K562 (cell line): ENCODE results near the gene ADAMTS6. TPM values are rescaled to one million over a fixed set of nuclear protein-coding genes. Genes with fewer than 3 reads are reported as not detected.

Experiments used
- ATAC-seq: fragments of 200-7000 bp; cut with Tn5 transposase; 3 replicates; pipeline ENCODE4 v1.9.1; 2020; ENCODE audit warnings: moderate library complexity
- BruUV-seq: library from RNA; stranded (reverse); fragments of 400-500 nt; replicated peaks from 2 replicates; lab custom pipeline; 2021; lab: Mats Ljungman, UMichigan
- CTCF ChIA-PET: fragments of 300-600 bp; formaldehyde crosslinking; extraction: SDS; loops from one replicate; lab custom pipeline; 2021; ENCODE audit warnings: low intra/inter-chr PET ratio; lab: Yijun Ruan, JAX
- POLR2A ChIA-PET: fragments of 300-600, 350-650 bp; sonication (Branson Sonifier 250); formaldehyde crosslinking; extraction: SDS; loops from one replicate; lab custom pipeline; 2021; ENCODE audit warnings: antibody characterized with exemption, inconsistent platforms; lab: Yijun Ruan, JAX
- DNase-seq, 4 experiments: peaks; one replicate each; pipeline versions ENCODE4 v3.0.0 to v3.0.0-alpha.2; 2011 to 2018; ENCODE audit warnings: low spot score in 3 of 4, mixed read lengths in 3 of 4; ENCODE audit errors: extremely low read depth in 1 of 4
- FAIRE-seq: peaks from 2 replicates; lab custom pipeline; 2011; peaks lifted over from hg19 to GRCh38; lab: Jason Lieb, UNC
- H2AFZ ChIP-seq: 2 replicates; pipeline ENCODE4 v1.6.0; 2011; ENCODE audit warnings: low read depth, low read length, control low read depth, inconsistent platforms
- H3K27ac ChIP-seq: fragments of 200-600 bp; 3 replicates; pipeline ENCODE4 v1.8.0; 2011; ENCODE audit warnings: low read depth, mild to moderate bottlenecking, control low read depth, inconsistent platforms, low read length, moderate library complexity, mixed read lengths; ENCODE audit errors: extremely low read depth
- H3K27me3 ChIP-seq, 2 experiments: fragments of 300-600 bp in 1 of 2; 2 replicates in 1 of 2; 3 replicates in 1 of 2; pipeline versions ENCODE4 v1.6.0 to v1.8.0; 2011; ENCODE audit warnings: inconsistent platforms in 2 of 2, low read length in 2 of 2, mild to moderate bottlenecking in 1 of 2, mixed read lengths in 1 of 2, moderate library complexity in 1 of 2; ENCODE audit not compliant: control insufficient read depth in 2 of 2, insufficient read depth in 2 of 2
- H3K36me3 ChIP-seq: fragments of 300-600 bp; 3 replicates; pipeline ENCODE4 v1.8.0; 2011; ENCODE audit warnings: mild to moderate bottlenecking, low read length, inconsistent platforms; ENCODE audit not compliant: control insufficient read depth, insufficient read depth
- H3K4me1 ChIP-seq, 2 experiments: fragments of 200-600 bp in 1 of 2; replicated peaks in 1 of 2; 2 replicates in 1 of 2; 3 replicates in 1 of 2; pipeline versions ENCODE4 v1.5.1 to v1.8.0; 2011; ENCODE audit warnings: inconsistent platforms in 2 of 2, low read length in 2 of 2, mild to moderate bottlenecking in 1 of 2, mixed read lengths in 1 of 2, moderate library complexity in 1 of 2; ENCODE audit not compliant: control insufficient read depth in 2 of 2, insufficient read depth in 2 of 2
- H3K4me2 ChIP-seq: 2 replicates; pipeline ENCODE4 v1.6.1; 2011; ENCODE audit warnings: low read length, control low read depth, inconsistent platforms, mixed read lengths; ENCODE audit not compliant: insufficient read depth
- H3K4me3 ChIP-seq: fragments of 200-600 bp; sonication (generic), shearing (Covaris generic); 2 replicates; pipeline ENCODE4 v1.5.1; 2016; ENCODE audit warnings: control low read depth, inconsistent platforms
- H3K79me2 ChIP-seq: fragments of 200-600 bp; 3 replicates; pipeline ENCODE4 v1.8.0; 2011; ENCODE audit warnings: low read length, inconsistent platforms; ENCODE audit not compliant: control insufficient read depth, insufficient read depth
- H3K9ac ChIP-seq, 2 experiments: 2 replicates each; pipeline versions ENCODE4 v1.6.0 to v1.6.1; 2011; ENCODE audit warnings: low read depth in 2 of 2, low read length in 2 of 2, control low read depth in 1 of 2, inconsistent platforms in 1 of 2, mild to moderate bottlenecking in 1 of 2, mixed read lengths in 1 of 2; ENCODE audit not compliant: insufficient read depth in 1 of 2
- H3K9me1 ChIP-seq: one replicate; pipeline ENCODE4 v1.6.0; 2011; ENCODE audit warnings: inconsistent platforms, mild to moderate bottlenecking, low read length, moderate library complexity; ENCODE audit not compliant: control insufficient read depth, insufficient read depth
- H3K9me3 ChIP-seq: replicated peaks from 2 replicates; pipeline ENCODE4 v1.5.1; 2011; ENCODE audit warnings: low read depth, low read length, inconsistent platforms; ENCODE audit not compliant: control insufficient read depth, insufficient read depth
- H4K20me1 ChIP-seq: replicated peaks from 2 replicates; pipeline ENCODE4 v1.6.1; 2011; ENCODE audit warnings: low read length, inconsistent platforms, mixed read lengths; ENCODE audit not compliant: control insufficient read depth, insufficient read depth
- WGBS: fragments of 100-300 bp; shearing (Covaris generic); methylation state at CpG from one replicate; pipeline ENCODE4 v1.1.6; 2016; ENCODE audit warnings: low coverage, mixed read lengths; ENCODE audit not compliant: insufficient coverage; ENCODE audit errors: missing lambda C conversion rate; 5-methylcytosine and 5-hydroxymethylcytosine counted together
- in situ Hi-C: fragments of 300-500 bp; cut with MboI; formaldehyde crosslinking; loops from 4 replicates; pipeline ENCODE4 v1.15.0; 2018; ENCODE audit warnings: inconsistent platforms, mixed read lengths
- intact Hi-C: fragments of 100-400 bp; cut with micrococcal nuclease; formaldehyde crosslinking; loops from 2 replicates; pipeline ENCODE4 v1.14.2; 2022
- polyA plus RNA-seq, 8 experiments: library from polyadenylated mRNA; depleted of rRNA in 4 of 8; stranded (reverse) in 5 of 8; unstranded in 3 of 8; fragments of >200 nt; fragmentation: Nextera tagmentation in 2 of 8; fragmentation: Illumina TruSeq in 1 of 8; extraction: Ambion mirVana in 2 of 8; extraction: Trizol in 1 of 8; gene quantifications; 2 replicates each; pipeline versions ENCODE4 v1.2.1 to v1.2.3, GENCODE V29; 2011 to 2014; ENCODE audit warnings: inconsistent platforms in 1 of 8, missing spikeins in 1 of 8
- total RNA-seq, 7 experiments: library from RNA; depleted of rRNA in 6 of 7; stranded (reverse); fragments of >200 nt in 6 of 7; fragmentation: Illumina TruSeq in 2 of 7; extraction: Trizol in 2 of 7; gene quantifications; 2 replicates each; pipeline versions ENCODE4 v1.2.1 to v1.2.3, GENCODE V29; 2011 to 2021; ENCODE audit warnings: low replicate concordance in 1 of 7
- TF ChIP-seq, protein P1 (sequence below): fragments of 450-650 bp; IDR thresholded peaks from 2 replicates; pipeline ENCODE4 v1.6.1; 2017; ENCODE audit warnings: antibody characterized with exemption, mild to moderate bottlenecking

Gene ADAMTS6
- total and polyA plus RNA-seq, 9 of the 15 experiments (the other 6 are each of a cell fraction or from before 2014, with no cell fraction given) = 0.57 to 5.3 (median 1.5) TPM

DNA sequence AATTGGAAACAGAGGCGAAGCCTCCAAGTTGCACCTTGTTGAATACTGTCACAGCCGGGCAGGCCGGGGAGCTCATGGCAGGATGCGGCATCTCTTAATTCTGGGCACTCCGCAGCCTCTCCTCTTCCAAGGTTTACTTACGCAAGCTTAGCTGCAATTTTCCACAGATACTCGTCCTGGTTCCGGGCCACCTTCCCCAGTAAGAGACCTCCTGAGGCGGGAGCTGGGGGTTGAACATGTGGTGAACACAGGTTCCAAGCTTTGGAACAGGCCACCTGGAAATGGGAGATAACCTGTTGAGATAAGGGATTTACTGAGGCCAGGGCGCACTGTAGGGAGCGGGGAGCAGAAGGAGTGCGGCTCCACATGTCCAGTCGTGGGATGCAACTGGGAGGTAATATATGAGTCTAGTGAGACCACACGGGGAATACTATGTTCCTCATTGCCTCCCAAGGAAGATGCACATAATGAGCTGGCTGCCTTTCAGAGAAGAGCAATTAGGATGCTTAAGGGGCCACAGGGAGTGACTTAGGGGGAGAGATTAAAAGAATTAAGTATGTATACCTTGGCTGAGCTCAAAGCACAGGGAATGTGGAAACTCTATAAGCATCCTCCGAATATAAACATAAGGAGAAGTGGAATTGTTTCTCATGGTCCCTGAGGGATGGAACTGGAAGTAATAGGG lies 377.8 kb downstream of the ADAMTS6 start:
- TF ChIP-seq, protein P1, sequence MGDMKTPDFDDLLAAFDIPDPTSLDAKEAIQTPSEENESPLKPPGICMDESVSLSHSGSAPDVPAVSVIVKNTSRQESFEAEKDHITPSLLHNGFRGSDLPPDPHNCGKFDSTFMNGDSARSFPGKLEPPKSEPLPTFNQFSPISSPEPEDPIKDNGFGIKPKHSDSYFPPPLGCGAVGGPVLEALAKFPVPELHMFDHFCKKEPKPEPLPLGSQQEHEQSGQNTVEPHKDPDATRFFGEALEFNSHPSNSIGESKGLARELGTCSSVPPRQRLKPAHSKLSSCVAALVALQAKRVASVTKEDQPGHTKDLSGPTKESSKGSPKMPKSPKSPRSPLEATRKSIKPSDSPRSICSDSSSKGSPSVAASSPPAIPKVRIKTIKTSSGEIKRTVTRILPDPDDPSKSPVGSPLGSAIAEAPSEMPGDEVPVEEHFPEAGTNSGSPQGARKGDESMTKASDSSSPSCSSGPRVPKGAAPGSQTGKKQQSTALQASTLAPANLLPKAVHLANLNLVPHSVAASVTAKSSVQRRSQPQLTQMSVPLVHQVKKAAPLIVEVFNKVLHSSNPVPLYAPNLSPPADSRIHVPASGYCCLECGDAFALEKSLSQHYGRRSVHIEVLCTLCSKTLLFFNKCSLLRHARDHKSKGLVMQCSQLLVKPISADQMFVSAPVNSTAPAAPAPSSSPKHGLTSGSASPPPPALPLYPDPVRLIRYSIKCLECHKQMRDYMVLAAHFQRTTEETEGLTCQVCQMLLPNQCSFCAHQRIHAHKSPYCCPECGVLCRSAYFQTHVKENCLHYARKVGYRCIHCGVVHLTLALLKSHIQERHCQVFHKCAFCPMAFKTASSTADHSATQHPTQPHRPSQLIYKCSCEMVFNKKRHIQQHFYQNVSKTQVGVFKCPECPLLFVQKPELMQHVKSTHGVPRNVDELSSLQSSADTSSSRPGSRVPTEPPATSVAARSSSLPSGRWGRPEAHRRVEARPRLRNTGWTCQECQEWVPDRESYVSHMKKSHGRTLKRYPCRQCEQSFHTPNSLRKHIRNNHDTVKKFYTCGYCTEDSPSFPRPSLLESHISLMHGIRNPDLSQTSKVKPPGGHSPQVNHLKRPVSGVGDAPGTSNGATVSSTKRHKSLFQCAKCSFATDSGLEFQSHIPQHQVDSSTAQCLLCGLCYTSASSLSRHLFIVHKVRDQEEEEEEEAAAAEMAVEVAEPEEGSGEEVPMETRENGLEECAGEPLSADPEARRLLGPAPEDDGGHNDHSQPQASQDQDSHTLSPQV = no peak
- TF ChIP-seq, all 486 proteins: peak for 0
- no peak for DNase-seq
- intact Hi-C loops = no loop called here
- ATAC-seq = no peak
- peaks cover 9% of the 10 kb centered on the region in 2 experiments; a peak in 4 of 5 replicates for H3K4me1 ChIP-seq
- H3K9me3 ChIP-seq = no peaks in the 10 kb centered on the region
- ChIA-PET POLR2A (interaction anchor here (1.1 to 1.6 kb wide), 3 partner anchors 10 to 35 kb away, joined by 3 to 4 read pairs (median 4); no protein-coding TSS in a partner anchor), CTCF (no interaction called here)
- BruUV-seq = no TSS peak
- no peaks in the 10 kb centered on the region for H3K36me3 ChIP-seq
- 0 out of 5 replicates have a peak, but pooled peaks cover 0 to 4% of the 10 kb centered on the region in 2 experiments for H3K27me3 ChIP-seq
- no peak overlapping the region for H2AFZ ChIP-seq
- in situ Hi-C loops = no loop called here
- H3K4me3 ChIP-seq = no peak overlapping the region
- no peaks in the 10 kb centered on the region for H4K20me1 ChIP-seq
- H3K4me2 ChIP-seq = no peak overlapping the region
- no peak for FAIRE-seq
- H3K79me2 ChIP-seq = no peaks in the 10 kb centered on the region
- 54% methylated on average over 14 of the region's 15 CpGs for WGBS
- no peak overlapping the region for H3K27ac ChIP-seq
- no peak overlapping the region; a peak in 1 of 4 replicates for H3K9ac ChIP-seq
- H3K9me1 ChIP-seq = no peaks in the 10 kb centered on the region
